SK-N-MC (cell line): ENCODE results near the gene VARS1.
"Not testable (repeated sequence)": the region's sequence is repeated elsewhere in the genome, so short reads cannot be mapped to it uniquely, and the experiment has no call there.

Experiments
- DNase-seq: peaks from one replicate; pipeline ENCODE4 v3.0.0-alpha.2; 2011; ENCODE audit warnings: low read depth, low spot score
- H3K27ac ChIP-seq: fragments of 200-600 bp; sonication (generic); 2 replicates; pipeline ENCODE4 v1.5.1; 2016; ENCODE audit warnings: mixed run types
- H3K36me3 ChIP-seq: fragments of 200-600 bp; sonication (generic); 2 replicates; pipeline ENCODE4 v1.6.1; 2017; ENCODE audit warnings: antibody characterized with exemption, low read length, mixed read lengths; ENCODE audit not compliant: insufficient read depth
- H3K4me3 ChIP-seq: fragments of 200-600 bp; sonication (generic); 2 replicates; pipeline ENCODE4 v1.5.1; 2016
- H3K9ac ChIP-seq: fragments of 200-600 bp; sonication (generic); 2 replicates; pipeline ENCODE4 v1.8.0; 2017; ENCODE audit warnings: mixed run types, mixed read lengths; ENCODE audit not compliant: insufficient read length
- H3K9me3 ChIP-seq: fragments of 200-600 bp; sonication (generic); 2 replicates; pipeline ENCODE4 v1.6.1; 2017; ENCODE audit warnings: low read depth, mild to moderate bottlenecking, antibody characterized with exemption, low read length, moderate library complexity, mixed read lengths
- EZH2 ChIP-seq: fragments of 200-600 bp; sonication (generic); IDR thresholded peaks from one replicate; pipeline ENCODE4 v1.6.1; 2017; ENCODE audit warnings: antibody characterized with exemption
- FOXP2 ChIP-seq: optimal IDR thresholded peaks from 2 replicates; pipeline ENCODE3; 2011; ENCODE audit warnings: mild to moderate bottlenecking, moderate library complexity; ENCODE audit not compliant: insufficient read depth; ENCODE audit errors: extremely low read length, control extremely low read depth
- POLR2AphosphoS5 ChIP-seq: IDR thresholded peaks from 2 replicates; pipeline ENCODE4 v1.6.1; 2012; ENCODE audit warnings: mild to moderate bottlenecking, low read depth, low read length, borderline replicate concordance

Gene VARS1

GRCh38 chr6:31799781-31800180 lies 4.2 kb upstream of the VARS1 start:
- no peak for TF ChIP-seq POLR2AphosphoS5
- Histone ChIP-seq H3K9ac (no peak overlapping the region), H3K4me3 (no peak overlapping the region), H3K9me3 (no peaks in the 10 kb centered on the region), H3K27ac (no peak overlapping the region), H3K36me3 (peaks cover 24% of the 10 kb centered on the region; the same call in 1 of the 2 replicates)
- DNase-seq, result no peak

DNA sequence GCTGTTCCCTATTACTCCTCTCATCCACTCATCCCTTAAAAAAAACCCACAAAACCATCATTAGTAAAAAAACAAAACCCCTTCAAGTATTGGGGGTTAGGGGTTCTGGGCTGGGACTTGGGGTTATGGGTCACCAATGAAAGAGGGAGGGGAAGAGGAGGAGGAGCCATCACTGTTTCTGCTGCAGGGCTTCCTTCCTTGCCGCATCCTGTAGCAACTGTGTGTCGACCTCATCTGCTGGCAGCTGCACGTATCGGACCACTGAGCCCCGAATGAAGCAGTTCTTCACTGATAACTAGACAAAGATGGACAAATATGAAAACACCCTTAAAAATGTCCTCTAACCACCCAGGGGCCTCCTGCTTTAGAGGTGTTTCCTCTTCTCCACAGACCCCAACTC lies 2.0 kb upstream of the VARS1 start:
- Histone ChIP-seq H3K9ac (no peak overlapping the region), H3K36me3 (peaks cover 22% of the 10 kb centered on the region; the same call in 1 of the 2 replicates), H3K9me3 (no peaks in the 10 kb centered on the region), H3K4me3 (no peak overlapping the region), H3K27ac (peak overlapping the region; percentile 79)
- DNase-seq, result no peak
- TF ChIP-seq FOXP2 (no peak), POLR2AphosphoS5 (no peak), EZH2 (no peak)

DNA sequence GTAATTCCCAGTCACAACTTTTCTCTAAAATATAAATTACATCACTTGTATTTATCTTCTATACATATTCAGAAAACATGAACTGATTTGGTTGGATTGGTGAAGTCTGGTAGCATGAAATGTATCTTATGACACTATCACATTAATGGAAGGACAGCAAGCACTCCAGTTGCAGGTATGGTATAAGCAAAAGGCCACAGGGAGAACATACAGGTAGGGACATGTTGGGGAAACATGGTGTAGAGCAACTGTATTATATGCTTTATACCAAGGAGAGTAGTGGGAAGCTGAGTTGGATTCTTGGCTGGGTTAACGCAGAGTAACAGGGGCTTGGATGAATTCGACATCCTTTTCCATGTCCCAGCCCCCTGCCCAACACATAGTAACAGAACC lies 1.4 kb upstream of the VARS1 start:
- Histone ChIP-seq H3K9me3 (no peaks in the 10 kb centered on the region), H3K9ac (no peak overlapping the region), H3K4me3 (no peak overlapping the region), H3K36me3 (peaks cover 28% of the 10 kb centered on the region; the same call in 1 of the 2 replicates), H3K27ac (peak overlapping the region; percentile 79)
- DNase-seq, result no peak
- TF ChIP-seq EZH2 (no peak), POLR2AphosphoS5 (no peak), FOXP2 (no peak)

DNA sequence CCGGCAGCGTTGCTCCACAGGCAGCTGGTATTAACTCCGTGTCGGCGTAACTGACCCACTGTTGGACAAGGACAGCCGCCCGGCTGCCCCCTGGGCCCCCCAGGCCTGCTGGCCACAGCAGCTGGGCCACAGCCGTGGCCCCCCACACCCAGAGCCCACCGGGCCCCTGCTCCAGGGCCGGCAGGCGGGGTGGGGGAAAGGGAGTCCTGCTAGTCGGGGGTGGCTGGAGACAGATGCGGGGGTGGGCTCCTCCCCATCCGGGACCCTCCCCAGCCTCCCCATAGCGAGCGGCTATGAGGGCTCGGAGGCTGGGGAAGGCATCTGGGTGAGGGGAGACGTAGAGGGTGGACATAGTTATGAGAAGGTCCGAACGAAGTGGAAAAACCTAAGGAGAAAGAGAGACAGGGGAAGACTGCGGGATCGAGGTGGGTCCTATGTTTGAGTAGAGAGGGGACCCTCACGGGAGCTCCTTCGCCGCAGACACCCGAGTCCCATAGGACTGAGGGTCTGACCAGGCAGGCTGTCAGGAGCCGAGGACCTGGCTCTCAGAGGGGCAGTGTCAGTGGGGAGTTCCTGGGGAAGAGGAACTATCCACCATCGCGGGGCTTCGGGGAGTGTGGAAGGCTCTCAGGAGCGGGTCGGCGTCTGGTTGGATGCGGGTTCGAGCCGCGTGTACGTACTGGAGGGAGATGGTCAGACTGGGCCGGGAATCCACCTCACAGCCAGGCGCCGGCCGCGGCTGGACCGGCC lies 511 bp downstream of the VARS1 start:
- no peak for DNase-seq
- Histone ChIP-seq H3K4me3 (peak overlapping the region; percentile 98), H3K36me3 (peaks cover 37% of the 10 kb centered on the region), H3K27ac (peak overlapping the region; percentile 86), H3K9ac (peak overlapping the region; percentile 98), H3K9me3 (no peaks in the 10 kb centered on the region)
- 0 out of 2 replicates have a peak, but pooled peaks have one; percentile 10 for TF ChIP-seq POLR2AphosphoS5
- TF ChIP-seq EZH2, result no peak

- Histone ChIP-seq H3K4me3 (peak overlapping the region; percentile 98), H3K9ac (peak overlapping the region; percentile 98), H3K9me3 (no peaks in the 10 kb centered on the region), H3K27ac (peak overlapping the region; percentile 86), H3K36me3 (peaks cover 42% of the 10 kb centered on the region)
- no peak for TF ChIP-seq EZH2
- TF ChIP-seq FOXP2, result no peak
- TF ChIP-seq POLR2AphosphoS5, result no peak
- DNase-seq, result no peak
Measured at GRCh38 chr6:31794294-31794865, 1.2 kb downstream of the VARS1 start.

GRCh38 chr6:31793927-31794245 lies 1.7 kb downstream of the VARS1 start:
- Histone ChIP-seq H3K9ac (peak overlapping the region; percentile 98), H3K27ac (peak overlapping the region; percentile 86), H3K4me3 (peak overlapping the region; percentile 98), H3K36me3 (peaks cover 46% of the 10 kb centered on the region)
- DNase-seq, H3K9me3 ChIP-seq: not testable (repeated sequence)

DNA sequence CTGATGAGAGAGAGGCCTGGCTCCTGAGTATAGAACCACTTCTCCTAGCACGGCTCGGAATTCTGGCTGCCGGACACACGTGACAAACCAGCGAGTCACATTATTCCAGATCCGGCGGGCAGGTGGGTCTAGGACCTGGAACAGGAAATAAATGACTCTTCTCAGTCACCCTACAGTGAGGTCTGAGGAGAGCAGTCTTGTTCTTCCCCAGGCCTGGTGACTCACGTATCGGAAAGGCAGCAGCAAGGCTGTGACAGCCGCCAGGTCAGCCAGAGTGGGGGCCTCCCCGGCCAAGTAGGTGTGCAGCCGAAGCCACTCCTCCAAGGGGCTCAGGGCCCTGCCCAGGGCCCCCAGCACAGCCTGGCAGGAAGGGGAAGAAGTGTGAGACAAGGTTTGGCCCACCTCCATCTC lies 2.8 kb downstream of the VARS1 start:
- Histone ChIP-seq H3K4me3 (no peak overlapping the region), H3K36me3 (peaks cover 46% of the 10 kb centered on the region), H3K9me3 (no peaks in the 10 kb centered on the region), H3K9ac (no peak overlapping the region), H3K27ac (0 out of 2 replicates have a peak overlapping the region, but pooled peaks have one; percentile 36)
- TF ChIP-seq POLR2AphosphoS5 (no peak), EZH2 (no peak), FOXP2 (no peak)
- no peak for DNase-seq

DNA sequence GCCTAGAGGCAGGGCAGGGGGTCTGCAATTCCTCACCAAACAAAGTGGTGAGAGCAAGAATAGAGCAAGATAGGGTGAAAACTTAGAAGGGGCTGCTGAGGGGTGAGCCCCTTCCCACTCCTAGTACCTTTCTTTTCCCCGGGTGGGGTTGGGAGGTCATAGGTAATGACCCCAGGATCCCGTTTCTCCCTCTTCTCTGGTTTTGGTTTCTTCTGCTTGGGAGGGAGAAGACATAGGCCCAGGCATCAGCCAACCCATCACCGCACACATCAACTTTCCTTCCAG lies 3.5 kb downstream of the VARS1 start:
- Histone ChIP-seq H3K27ac (0 out of 2 replicates have a peak overlapping the region, but pooled peaks have one; percentile 36), H3K36me3 (peaks cover 52% of the 10 kb centered on the region), H3K9me3 (no peaks in the 10 kb centered on the region), H3K9ac (no peak overlapping the region), H3K4me3 (no peak overlapping the region)
- TF ChIP-seq POLR2AphosphoS5, result no peak
- TF ChIP-seq EZH2, result no peak
- no peak for TF ChIP-seq FOXP2
- DNase-seq, result no peak
